Measurements from ENCODE around the gene ESD.

Gene ESD

DNA sequence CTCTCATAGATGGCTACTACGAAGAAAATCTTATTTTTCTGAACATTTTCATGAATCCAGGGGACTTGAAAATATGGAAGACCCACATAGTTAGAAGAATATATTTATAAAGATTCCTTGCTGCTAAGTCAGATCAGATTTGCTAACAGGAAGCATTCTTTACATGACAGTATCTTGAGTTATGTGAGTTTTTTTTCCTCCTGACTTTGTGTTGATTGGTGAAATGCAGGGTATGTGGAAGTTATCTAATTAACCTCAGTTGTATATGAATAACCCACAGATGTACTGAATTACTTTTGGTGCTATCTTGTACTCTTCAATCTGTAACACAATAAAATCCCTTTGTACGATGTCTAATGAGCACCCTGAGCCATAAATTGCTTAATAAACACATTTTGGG is 53.8 kb downstream of the ESD start:
- DNase-seq = peak in 1 of 2 experiments; percentile 36

GRCh38 chr13:46739447-46740098 is 57.4 kb downstream of the ESD start:
- DNase-seq = no peak

GRCh38 chr13:46738766-46739165 is 58.2 kb downstream of the ESD start:
- no peak for DNase-seq

GRCh38 chr13:46738055-46738454 is 58.9 kb downstream of the ESD start:
- no peak for DNase-seq

DNA sequence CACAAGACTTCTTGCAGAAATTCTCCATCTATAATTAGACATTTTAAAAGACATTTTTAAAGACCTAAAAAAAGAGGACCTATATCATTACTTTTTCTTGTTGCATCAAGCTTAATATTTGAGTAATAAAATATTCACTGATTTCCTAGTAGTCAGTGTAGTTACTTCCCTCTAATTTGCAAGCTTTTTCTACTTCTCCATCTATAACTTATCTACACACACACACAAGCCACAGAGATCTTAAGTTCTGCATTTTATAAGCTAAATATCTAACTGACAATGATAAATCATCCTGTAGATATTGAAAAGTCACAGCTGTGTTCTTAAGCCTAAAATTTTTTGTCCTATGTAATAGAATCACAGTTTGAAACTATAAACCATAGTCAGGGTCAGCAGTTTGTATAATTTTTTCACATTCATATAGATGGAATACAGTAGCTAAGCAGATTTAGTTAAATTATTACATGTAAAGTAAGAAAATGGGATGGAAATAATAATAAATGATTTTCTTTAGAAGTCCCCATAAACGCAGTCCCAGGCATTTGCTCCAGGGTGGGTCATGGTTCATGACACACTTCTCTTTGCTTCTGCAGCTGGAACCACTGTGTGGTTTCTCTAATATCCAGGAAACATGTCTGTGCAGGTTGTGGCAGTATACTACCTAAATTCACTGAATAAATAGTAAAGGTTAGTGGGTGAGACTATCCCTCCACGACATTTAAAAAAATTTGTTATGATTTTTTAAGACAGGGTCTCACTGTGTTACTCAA is 60.2 kb downstream of the ESD start:
- DNase-seq = no peak

GRCh38 chr13:46735425-46735824 is 61.5 kb downstream of the ESD start:
- DNase-seq = no peak

GRCh38 chr13:46731535-46731934 is 65.4 kb downstream of the ESD start:
- no peak for DNase-seq

- no peak for DNase-seq
Observed at GRCh38 chr13:46728777-46729176, 68.2 kb downstream of the ESD start.

- no peak for DNase-seq
Observed at GRCh38 chr13:46726347-46726746, 70.6 kb downstream of the ESD start.
